Common myeloid progenitor, CD34-positive (primary cell): ENCODE results near the gene TSPAN18.

ENCODE experiments used
- CTCF ChIA-PET: fragments of 350-600 bp; sonication (Branson Sonifier 250); formaldehyde crosslinking; loops from one replicate; lab custom pipeline; 2021; ENCODE audit warnings: antibody characterized with exemption; lab: Charles Lee
- POLR2A ChIA-PET: fragments of 350-600 bp; sonication (Branson Sonifier 250); formaldehyde crosslinking; loops from one replicate; lab custom pipeline; 2021; ENCODE audit warnings: antibody characterized with exemption; lab: Charles Lee
- DNase-seq, 3 donors: peaks; one replicate each; pipeline versions ENCODE4 v3.0.0 to v3.0.0-alpha.2; 2013
- H3K27ac ChIP-seq, 2 experiments: 1 replicate in 1 of 2; 2 replicates in 1 of 2; pipeline ENCODE4 v1.7.0; 2013; ENCODE audit warnings: inconsistent platforms in 2 of 2, low read length in 2 of 2, mild to moderate bottlenecking in 2 of 2, low read depth in 1 of 2, moderate library complexity in 1 of 2; ENCODE audit not compliant: severe bottlenecking in 2 of 2, insufficient read depth in 1 of 2, poor library complexity in 1 of 2
- H3K27me3 ChIP-seq, 5 experiments: replicated peaks in 2 of 5; 1 replicate in 3 of 5; 2 replicates in 2 of 5; pipeline versions ENCODE4 v1.6.1 to v1.7.0; 2013; ENCODE audit warnings: low read length in 4 of 5, mild to moderate bottlenecking in 2 of 5, moderate library complexity in 2 of 5, inconsistent platforms in 1 of 5; ENCODE audit not compliant: insufficient read depth in 5 of 5, control insufficient read depth in 4 of 5
- H3K36me3 ChIP-seq, 4 experiments: 1 replicate in 2 of 4; 2 replicates in 2 of 4; pipeline versions ENCODE4 v1.6.1 to v1.7.0; 2013; ENCODE audit warnings: low read length in 3 of 4, control low read depth in 1 of 4, mild to moderate bottlenecking in 1 of 4; ENCODE audit not compliant: control insufficient read depth in 4 of 4, insufficient read depth in 4 of 4
- H3K4me1 ChIP-seq, 4 experiments: 1 replicate in 3 of 4; 2 replicates in 1 of 4; pipeline versions ENCODE4 v1.6.1 to v1.7.1; 2013; ENCODE audit warnings: low read length in 3 of 4, mild to moderate bottlenecking in 3 of 4, control low read depth in 1 of 4, inconsistent platforms in 1 of 4, moderate library complexity in 1 of 4; ENCODE audit not compliant: control insufficient read depth in 4 of 4, insufficient read depth in 4 of 4; ENCODE audit errors: control extremely low read depth in 1 of 4
- H3K4me3 ChIP-seq, 7 experiments: 1 replicate in 4 of 7; 2 replicates in 3 of 7; pipeline versions ENCODE4 v1.5.1 to v1.7.0; 2013; ENCODE audit warnings: mild to moderate bottlenecking in 7 of 7, low read length in 6 of 7, moderate library complexity in 6 of 7, inconsistent platforms in 2 of 7, low read depth in 2 of 7, control low read depth in 1 of 7; ENCODE audit not compliant: insufficient read depth in 4 of 7, control insufficient read depth in 1 of 7; ENCODE audit errors: extremely low read depth in 1 of 7
- H3K9me3 ChIP-seq, 5 experiments: 1 replicate in 4 of 5; 2 replicates in 1 of 5; pipeline versions ENCODE4 v1.6.1 to v1.7.1; 2013; ENCODE audit warnings: low read length in 4 of 5, mild to moderate bottlenecking in 2 of 5, inconsistent platforms in 1 of 5, low read depth in 1 of 5, moderate library complexity in 1 of 5; ENCODE audit not compliant: control insufficient read depth in 4 of 5, insufficient read depth in 2 of 5; ENCODE audit errors: control extremely low read depth in 1 of 5
- WGBS: methylation state at CpG from one replicate; pipeline ENCODE4 v1.1.5; 2013; ENCODE audit not compliant: insufficient coverage; 5-methylcytosine and 5-hydroxymethylcytosine counted together

TSPAN18 gene

DNA sequence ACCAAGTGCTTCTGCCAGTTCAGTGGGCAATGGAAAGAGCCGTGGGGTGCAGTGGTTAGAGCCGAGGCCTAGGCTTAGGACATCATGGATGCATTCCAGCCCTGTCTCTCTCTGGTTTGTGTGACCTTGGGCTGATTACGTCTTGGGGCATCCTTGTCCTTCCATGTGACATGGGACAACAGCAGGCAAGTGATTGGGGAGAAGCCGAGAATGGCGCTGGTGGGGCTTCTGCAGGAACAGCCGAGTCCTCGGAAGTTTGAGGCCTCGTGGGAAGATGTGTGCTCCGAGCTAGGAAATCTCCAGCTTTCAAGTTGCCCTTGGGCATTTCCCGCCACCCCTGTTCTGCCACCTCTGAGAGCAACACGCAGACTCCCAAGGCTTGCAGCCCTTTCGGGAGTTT, 16.6 kb downstream of the TSPAN18 start:
- ChIA-PET POLR2A (no interaction called here), CTCF (no interaction called here)
- H3K27me3 ChIP-seq: peaks cover 0 to 6% (median 2%) of the 10 kb centered on the region in 5 experiments
- H3K36me3 ChIP-seq: no peaks in the 10 kb centered on the region
- WGBS: 97% methylated on average over 12 of the region's 12 CpGs
- no peak overlapping the region for H3K27ac ChIP-seq
- no peak overlapping the region for H3K4me3 ChIP-seq
- H3K9me3 ChIP-seq: no peaks in the 10 kb centered on the region
- DNase-seq: no peak
- no peaks in the 10 kb centered on the region for H3K4me1 ChIP-seq

DNA sequence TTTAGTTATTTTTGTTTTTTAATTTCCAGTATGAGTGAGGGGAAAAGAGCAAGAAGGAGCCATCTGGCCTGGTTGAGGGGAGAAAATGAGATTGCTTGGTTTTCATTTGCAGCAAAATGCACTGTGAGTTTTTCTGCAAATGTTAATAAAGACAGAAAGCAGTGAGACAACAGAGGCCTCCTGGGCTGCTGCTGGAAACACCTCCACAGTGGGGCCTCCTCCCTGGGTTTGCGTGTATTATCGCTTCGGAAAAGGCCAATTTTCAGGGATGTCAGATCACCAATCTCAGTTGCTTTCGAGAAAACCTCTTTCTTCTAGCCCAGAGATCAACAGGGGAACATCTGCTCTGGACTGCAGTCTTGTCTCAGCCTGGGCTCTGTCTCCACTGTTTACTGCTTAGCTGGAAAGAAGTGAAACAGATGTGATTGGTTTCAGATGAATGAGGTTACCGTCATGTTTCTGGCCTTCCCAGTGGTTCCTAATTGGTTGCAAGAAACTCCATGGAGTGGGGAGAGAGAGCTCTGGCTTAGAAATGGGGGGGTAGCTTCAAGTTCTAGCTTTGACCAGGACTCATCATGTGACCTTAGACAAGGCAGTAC, 17.3 kb downstream of the TSPAN18 start:
- POLR2A ChIA-PET: no interaction called here
- CTCF ChIA-PET: no interaction called here
- H3K27ac ChIP-seq: no peak overlapping the region

DNA sequence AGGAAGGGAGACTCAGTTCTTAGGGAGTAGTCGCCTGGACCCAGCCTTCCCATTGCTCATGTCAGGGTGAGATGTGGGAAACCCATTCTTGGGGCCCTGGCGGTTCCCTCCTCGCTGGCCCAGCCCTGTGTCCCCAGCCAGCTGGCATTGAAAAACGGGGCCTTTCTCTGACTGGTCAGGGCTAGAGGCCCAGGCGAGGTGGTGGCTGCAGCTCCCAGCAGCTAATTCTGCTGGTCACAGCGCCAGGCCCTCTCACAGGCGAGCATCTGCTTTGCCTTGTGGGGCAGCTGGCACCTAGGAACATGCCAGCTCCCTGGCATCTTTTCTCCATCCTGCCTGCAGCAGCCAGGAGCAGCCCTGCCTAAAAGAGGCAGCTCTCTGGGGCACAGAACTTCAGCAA, 20.1 kb downstream of the TSPAN18 start:
- H3K27me3 ChIP-seq: peaks cover 0 to 6% (median 0%) of the 10 kb centered on the region in 5 experiments
- ChIA-PET CTCF (interaction anchor here (1.1 to 1.5 kb wide), 2 partner anchors 27 to 30 kb away, joined by 3 to 6 read pairs; no protein-coding TSS in a partner anchor), POLR2A (no interaction called here)
- H3K4me3 ChIP-seq: no peak overlapping the region
- no peaks in the 10 kb centered on the region for H3K4me1 ChIP-seq
- no peak for DNase-seq
- WGBS: 88% methylated on average over 6 of the region's 7 CpGs
- no peaks in the 10 kb centered on the region for H3K9me3 ChIP-seq
- no peak overlapping the region for H3K27ac ChIP-seq
- no peaks in the 10 kb centered on the region for H3K36me3 ChIP-seq

More for the DNA sequence above, 17.3 kb downstream of the TSPAN18 start:
- H3K27me3 ChIP-seq: peaks cover 0 to 6% (median 2%) of the 10 kb centered on the region in 5 experiments
- DNase-seq: no peak
- H3K36me3 ChIP-seq: no peaks in the 10 kb centered on the region
- H3K9me3 ChIP-seq: no peaks in the 10 kb centered on the region
- no peak overlapping the region for H3K4me3 ChIP-seq
- H3K4me1 ChIP-seq: no peaks in the 10 kb centered on the region
- WGBS: 98% methylated on average over 5 of the region's 5 CpGs

DNA sequence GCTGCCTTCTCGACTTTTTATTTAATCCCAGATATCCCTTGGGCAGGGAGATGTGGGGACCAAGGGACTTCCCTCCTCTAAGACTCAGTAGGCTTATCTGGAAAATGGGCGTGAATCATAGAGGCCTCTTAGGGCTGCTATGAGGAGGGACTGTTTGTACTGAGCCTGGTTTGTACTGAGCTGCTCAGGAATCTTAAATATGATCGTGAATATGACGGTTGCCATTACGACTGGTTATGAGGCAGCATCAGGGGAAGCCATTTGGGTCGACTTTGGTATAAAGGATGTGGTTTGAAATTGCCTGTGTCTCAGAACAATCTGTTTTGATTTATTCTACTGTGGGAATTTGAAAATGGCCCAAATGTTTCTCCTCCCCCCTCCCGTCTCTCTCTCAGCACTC, 20.6 kb downstream of the TSPAN18 start:
- WGBS: 57% methylated on average over 6 of the region's 7 CpGs
- Histone ChIP-seq H3K4me1 (no peaks in the 10 kb centered on the region), H3K27me3 (peaks cover 0 to 6% (median 0%) of the 10 kb centered on the region in 5 experiments), H3K4me3 (no peak overlapping the region), H3K36me3 (no peaks in the 10 kb centered on the region), H3K27ac (no peak overlapping the region), H3K9me3 (no peaks in the 10 kb centered on the region)
- POLR2A ChIA-PET: no interaction called here
- CTCF ChIA-PET: no interaction called here
- no peak for DNase-seq

DNA sequence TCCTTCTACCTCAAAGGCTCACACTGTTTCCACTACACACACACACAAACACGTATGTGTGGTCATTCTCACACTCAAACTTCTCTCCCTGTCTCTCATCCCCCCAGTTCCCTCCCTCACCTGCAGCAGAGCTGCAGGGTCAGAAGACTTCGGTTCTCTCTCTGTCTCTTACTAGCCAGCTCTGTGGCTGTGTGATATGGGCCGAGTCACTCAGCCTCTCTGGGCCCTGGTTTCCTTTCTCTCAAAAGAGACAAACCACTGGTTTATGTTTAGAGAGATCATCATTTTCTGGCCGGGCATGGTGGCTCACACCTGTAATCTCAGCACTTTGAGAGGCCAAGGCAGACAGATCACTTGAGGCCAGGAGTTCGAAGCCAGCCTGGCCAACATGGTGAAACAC, 21.1 kb downstream of the TSPAN18 start:
- H3K4me3 ChIP-seq: no peak overlapping the region
- H3K36me3 ChIP-seq: no peaks in the 10 kb centered on the region
- peaks cover 0 to 6% (median 0%) of the 10 kb centered on the region in 5 experiments for H3K27me3 ChIP-seq
- ChIA-PET CTCF (no interaction called here), POLR2A (no interaction called here)
- no peak overlapping the region for H3K27ac ChIP-seq
- no peaks in the 10 kb centered on the region for H3K9me3 ChIP-seq
- no peak for DNase-seq
- 100% methylated on average over 3 of the region's 5 CpGs for whole genome bisulfite sequencing
- no peaks in the 10 kb centered on the region for H3K4me1 ChIP-seq

DNA sequence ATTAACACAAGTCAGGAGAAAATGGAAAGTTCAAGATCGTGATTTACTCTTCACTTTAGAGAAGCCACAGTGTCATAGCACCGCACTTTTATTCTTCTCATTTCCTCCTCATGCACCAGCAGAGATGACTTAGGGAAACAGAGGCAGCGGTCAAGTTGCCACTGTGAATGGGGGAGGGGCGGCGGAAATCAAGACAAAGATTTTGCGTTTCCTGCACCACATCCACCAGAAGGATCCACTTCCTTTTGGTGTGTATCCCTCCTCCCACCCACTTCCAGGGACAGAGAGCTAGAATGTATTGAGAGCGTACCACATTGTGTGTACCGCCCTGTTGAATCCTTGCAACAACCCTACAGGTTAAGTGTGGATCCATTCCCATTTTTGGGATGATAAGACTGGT, 21.8 kb downstream of the TSPAN18 start:
- Histone ChIP-seq H3K9me3 (no peaks in the 10 kb centered on the region), H3K27ac (no peak overlapping the region), H3K4me3 (no peak overlapping the region), H3K27me3 (peaks cover 0 to 6% (median 0%) of the 10 kb centered on the region in 5 experiments), H3K36me3 (no peaks in the 10 kb centered on the region), H3K4me1 (no peaks in the 10 kb centered on the region)
- ChIA-PET CTCF (interaction anchor here (1.2 kb wide), 1 partner anchor 9 kb away, joined by 4 read pairs; no protein-coding TSS in a partner anchor), POLR2A (no interaction called here)
- no peak for DNase-seq
- 90% methylated on average over 5 of the region's 8 CpGs for WGBS

DNA sequence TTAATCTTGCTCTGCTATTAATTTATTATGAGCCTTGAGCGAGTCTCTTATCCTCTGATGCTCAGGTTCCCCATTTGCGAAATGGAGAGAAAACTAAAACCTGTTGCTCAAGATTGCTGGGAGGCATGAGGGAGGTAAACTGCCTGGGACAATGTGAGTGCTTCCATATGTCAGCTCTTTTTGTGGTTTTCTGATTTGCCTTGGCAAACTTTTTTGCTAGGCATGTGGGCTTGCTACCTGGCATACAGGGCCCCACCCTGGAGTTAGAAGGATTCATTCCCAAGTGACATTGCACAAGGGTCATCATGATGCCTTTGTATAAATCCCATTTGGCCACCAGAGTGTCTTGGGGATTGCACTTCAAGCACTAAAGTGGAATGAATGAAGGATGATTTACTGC, 22.4 kb downstream of the TSPAN18 start:
- Histone ChIP-seq H3K27me3 (peaks cover 0 to 6% (median 0%) of the 10 kb centered on the region in 5 experiments), H3K4me1 (no peaks in the 10 kb centered on the region), H3K4me3 (no peak overlapping the region), H3K36me3 (no peaks in the 10 kb centered on the region), H3K27ac (no peak overlapping the region), H3K9me3 (no peaks in the 10 kb centered on the region)
- DNase-seq: no peak
- WGBS: 100% methylated on average over 2 of the region's 2 CpGs
- ChIA-PET CTCF (interaction anchor here (1.2 kb wide), 1 partner anchor 9 kb away, joined by 4 read pairs; no protein-coding TSS in a partner anchor), POLR2A (no interaction called here)
